GM18858 (cell line): ENCODE results near the gene NQO1.

ENCODE experiments used
- ATAC-seq: cut with Tn5 transposase; IDR thresholded peaks from one replicate; pipeline ENCODE4 v1.9.1; 2021; ENCODE audit not compliant: unreplicated experiment

Gene NQO1

DNA sequence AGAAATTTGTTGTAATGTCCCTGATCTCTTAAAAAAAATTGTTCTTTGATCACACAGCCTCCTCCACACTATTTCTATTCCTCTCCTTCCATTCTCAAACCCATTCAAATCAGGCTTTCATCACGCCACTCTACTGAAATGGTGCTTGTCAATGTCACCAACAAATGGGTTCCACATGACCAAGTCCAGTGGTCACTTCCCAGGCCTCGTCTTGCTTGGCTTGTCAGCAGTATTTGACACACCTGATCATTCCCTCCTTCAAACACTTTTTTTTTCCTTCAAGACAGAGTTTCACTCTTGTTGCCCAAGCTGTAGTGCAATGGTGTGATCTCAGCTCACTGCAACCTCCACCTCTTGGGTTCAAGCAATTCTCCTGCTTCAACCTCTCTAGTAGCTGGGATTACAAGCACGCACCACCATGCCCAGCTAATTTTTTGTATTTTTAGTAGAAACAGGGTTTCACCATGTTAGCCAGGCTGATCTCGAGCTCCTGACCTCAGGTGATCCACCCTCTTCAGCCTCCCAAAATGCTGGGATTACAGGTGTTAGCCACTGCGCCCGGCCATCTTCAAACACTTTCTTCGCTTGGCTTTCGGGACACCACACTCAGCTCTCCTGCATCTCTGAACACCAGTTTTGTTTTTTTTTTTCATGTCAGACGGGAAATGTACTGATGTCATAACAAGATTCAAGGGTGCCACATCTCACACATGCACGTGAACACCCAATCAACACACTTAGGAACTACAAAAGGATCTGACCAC is 18.3 kb downstream of the NQO1 start:
- no peak for ATAC-seq

GRCh38 chr16:69706975-69707340 is 19.4 kb downstream of the NQO1 start:
- ATAC-seq, result no peak

GRCh38 chr16:69706256-69706974 is 19.9 kb downstream of the NQO1 start:
- no peak for ATAC-seq

DNA sequence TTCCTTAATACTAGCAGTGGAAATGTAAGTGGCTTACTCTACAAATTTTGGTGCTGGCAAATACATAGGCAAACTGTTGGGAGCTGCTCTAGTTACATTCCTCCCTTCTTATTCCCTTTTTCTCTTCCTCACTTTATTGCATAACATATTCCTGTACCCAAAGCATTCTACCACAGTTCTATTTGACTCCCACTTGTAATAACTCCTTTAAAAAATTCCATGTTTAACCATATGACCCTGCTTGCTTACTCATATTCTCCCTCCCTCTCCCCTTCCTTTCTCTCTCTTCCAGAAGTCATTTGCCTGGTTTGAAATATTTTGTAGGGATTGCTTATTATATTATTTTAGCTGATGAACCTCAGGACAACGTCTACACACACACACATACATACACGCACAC is 22.7 kb downstream of the NQO1 start:
- no peak for ATAC-seq

- ATAC-seq, result no peak
These were observed 24.5 kb downstream of the NQO1 start for GRCh38 chr16:69701866-69702265.

DNA sequence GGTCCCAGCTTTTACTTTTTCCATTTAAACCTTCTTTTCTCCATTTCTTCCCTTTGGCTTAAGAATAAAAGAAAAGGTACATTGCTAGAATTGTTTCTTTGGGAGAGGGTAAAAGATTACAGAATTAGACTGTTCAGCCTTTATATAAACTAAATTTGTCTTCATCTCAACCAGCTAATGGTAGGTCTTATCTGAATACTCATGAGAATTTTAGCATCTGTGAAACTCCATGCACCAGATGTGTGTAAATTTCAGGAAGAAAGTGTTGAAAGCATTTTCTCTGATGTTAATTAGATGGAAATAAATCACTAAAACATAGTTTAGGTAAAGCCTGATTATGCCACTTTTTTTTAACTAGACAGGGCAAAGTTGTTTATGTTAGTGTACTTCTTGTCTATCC is 24.9 kb downstream of the NQO1 start:
- no peak for ATAC-seq

- ATAC-seq, result no peak
These were observed 26.4 kb downstream of the NQO1 start for GRCh38 chr16:69699915-69700314.

DNA sequence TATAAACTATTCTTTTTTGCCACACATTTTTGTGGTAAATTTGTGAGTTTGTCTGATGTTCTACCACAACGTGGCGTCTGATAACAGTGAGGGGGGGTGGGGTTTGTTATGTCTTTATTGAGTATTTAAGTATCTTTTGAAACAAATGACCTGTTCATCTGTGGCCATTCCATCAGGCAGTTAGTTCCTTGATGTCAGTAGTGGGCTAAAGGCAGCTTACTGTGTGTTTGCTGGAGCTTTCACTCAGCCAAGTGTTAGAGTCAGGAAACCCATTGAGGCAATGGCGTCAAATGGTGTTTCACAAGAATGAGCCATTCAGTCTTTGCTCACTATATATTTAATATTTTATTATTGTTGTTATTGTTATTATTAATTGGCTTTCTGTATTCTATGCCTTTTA is 28.0 kb downstream of the NQO1 start:
- no peak for ATAC-seq

DNA sequence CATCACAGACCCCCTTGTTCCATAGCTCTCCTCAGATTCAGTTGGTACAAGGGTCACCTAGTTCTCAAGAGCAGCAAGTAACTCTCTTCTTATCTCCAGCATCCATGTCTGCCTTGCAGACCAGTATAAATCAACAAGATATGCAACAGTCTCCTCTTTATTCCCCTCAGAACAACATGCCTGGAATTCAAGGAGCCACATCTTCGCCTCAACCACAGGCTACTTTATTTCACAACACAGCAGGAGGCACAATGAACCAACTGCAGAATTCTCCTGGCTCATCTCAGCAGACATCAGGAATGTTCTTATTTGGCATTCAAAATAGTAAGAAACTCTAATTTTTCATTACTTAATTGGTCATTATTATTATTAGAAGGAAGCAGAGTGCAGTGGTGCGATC is 32.4 kb downstream of the NQO1 start:
- ATAC-seq, result no peak

- ATAC-seq, result no peak
These were observed 34.1 kb downstream of the NQO1 start for GRCh38 chr16:69691980-69692911.

DNA sequence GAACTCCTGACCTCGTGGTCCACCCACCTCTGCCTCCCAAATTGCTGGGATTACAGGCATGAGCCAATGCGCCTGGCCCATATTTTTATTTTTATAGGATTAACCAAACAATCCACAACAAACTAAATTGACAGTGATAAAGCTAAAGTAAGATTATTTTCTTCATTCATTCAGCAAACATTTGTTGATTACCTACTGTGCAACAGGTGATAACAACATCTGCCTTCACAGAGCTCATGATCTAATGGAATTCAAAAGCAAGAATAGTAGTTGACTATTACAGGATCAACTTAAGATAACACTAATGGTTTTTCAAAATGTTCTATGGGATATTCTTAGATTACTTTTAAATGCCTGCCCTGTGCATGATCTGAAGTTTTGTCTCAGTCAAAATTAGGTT is 37.8 kb downstream of the NQO1 start:
- no peak for ATAC-seq

DNA sequence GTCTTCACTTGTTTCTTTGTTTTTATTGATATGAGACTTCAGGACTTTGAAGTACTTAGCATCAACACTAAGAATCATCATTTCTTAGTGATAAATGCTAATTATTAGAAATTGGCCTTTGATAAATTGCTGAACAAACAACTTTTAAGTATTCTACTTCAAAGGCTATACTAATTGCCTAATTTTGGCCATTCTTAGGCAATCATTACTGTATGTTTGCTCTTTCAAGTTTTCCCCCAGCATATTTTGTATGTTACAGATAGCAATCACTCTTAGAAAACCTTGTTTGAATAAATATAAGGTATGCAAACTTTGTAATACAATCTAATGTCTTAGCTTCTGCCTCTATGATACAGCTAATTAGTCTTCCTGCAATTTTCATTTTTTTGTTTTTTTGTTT is 46.0 kb downstream of the NQO1 start:
- no peak for ATAC-seq

GRCh38 chr16:69672998-69673713 is 53.2 kb downstream of the NQO1 start:
- no peak for ATAC-seq

- ATAC-seq, result no peak
These were observed 53.9 kb downstream of the NQO1 start for GRCh38 chr16:69672315-69672997.

DNA sequence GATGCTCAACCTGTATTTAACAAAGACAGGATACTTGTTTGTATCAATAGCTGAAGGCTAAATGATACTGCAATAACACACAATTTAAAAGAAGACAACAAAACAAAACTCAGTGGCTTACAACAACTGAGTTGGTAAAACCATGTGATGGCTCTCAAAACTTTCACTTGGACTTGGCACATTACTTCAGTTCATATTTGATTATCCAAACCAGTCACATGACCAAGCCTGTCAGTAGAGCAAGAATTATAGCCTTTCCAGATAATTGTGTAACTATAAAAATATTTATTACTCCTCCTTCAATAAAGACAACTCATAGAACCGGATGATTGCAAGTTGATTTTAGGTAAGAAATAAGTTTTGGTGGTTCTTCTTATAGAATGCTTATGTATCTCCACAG is 56.8 kb downstream of the NQO1 start:
- ATAC-seq, result no peak

DNA sequence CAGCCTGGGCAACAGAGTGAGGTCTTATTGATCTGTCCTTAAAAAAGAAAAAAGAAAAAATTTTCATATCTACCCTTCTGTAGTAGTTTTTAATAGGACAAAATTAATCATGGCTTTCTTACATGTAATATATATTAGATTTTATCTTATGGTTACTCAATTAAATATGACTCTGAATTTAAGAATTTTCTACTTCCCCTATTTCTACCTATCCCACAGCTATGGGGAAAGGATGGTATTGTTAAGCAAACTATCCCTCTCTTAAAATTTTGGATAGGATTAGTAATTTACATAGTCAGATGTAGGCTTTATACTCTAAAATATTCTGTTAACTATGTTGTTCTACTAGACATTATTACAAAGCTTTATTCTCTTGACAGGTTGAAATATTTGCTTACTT is 62.5 kb downstream of the NQO1 start:
- no peak for ATAC-seq

GRCh38 chr16:69662901-69663300 is 63.5 kb downstream of the NQO1 start:
- ATAC-seq, result no peak

GRCh38 chr16:69660166-69660565 is 66.2 kb downstream of the NQO1 start:
- ATAC-seq, result no peak
